GM19035 (cell line): ENCODE data around the gene PTPRJ.

Source experiments
- ATAC-seq: cut with Tn5 transposase; IDR thresholded peaks from one replicate; pipeline ENCODE4 v1.9.1; 2021; ENCODE audit not compliant: unreplicated experiment

Gene PTPRJ

GRCh38 chr11:48087974-48088681 lies 107.8 kb downstream of the PTPRJ start:
- ATAC-seq = no peak

DNA sequence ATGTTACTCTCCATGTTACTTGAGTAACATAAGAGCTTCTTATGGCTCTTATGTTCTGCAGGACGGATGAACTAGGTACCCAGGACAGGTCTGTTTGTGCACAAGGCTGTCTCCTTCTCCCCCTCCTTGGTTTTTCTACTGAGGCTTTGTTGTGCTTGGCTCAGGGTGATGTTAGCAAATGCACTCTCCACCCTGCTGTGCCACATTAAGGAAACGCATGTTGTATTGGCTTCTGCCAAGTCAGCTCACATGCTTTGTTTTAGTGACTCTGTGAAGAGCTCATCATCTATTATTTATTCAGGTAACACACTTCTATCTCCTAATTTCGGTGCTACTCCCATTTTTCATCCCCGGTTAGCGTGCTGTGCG lies 108.3 kb downstream of the PTPRJ start:
- ATAC-seq = no peak

DNA sequence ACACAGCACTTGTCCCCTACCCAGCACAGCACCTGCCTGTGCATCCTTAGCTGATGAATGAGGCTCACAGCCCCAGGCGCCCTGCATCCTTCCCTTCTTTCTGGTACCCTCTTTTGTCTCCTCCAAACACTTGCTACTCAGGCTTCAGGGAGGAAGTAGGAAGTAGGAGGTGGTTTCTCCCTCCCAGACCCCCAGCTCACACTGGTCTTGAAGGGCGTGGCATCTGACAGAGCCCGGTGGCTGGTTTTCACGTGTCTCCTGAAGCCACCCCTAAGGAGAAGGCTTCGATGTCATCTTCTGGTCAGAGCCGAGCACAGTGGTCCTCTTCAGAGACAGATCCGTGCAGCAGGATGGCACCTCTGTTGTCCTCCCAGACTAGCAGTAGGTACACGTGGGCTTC lies 109.8 kb downstream of the PTPRJ start:
- no peak for ATAC-seq

DNA sequence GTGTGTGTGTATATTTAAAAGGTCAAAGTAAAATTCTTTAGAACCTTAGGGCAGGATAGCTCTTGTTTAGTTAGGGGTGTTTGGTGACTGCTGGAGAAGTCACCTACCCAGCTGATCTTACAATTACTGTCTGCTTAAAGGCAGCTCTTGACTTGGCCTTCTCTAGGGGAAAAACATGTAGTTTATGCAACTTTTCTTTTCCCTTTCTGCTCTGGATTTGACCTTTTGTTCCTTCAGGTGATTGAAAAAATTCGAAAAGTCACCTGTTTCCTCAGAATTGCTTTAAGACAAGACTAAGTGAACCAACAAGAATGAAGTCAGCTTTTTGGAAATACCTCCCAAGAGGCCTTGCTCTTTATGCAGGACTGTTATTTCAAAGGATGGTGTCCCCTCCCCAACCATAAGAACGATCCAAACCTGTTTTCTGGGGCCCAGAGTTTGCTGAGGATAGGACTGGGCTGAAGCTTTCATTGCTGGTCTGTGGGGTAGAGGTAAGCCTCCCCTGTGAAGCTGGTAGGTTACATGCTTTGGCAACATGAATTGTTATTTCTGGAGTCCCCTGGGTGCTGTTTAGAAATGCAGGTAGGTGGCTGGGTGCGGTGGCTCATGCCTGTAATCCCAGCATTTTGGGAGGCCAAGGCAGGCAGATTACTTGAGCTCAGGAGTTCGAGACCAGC lies 111.2 kb downstream of the PTPRJ start:
- ATAC-seq = no peak

- no peak for ATAC-seq
These were observed 113.0 kb downstream of the PTPRJ start for GRCh38 chr11:48093323-48093722.

DNA sequence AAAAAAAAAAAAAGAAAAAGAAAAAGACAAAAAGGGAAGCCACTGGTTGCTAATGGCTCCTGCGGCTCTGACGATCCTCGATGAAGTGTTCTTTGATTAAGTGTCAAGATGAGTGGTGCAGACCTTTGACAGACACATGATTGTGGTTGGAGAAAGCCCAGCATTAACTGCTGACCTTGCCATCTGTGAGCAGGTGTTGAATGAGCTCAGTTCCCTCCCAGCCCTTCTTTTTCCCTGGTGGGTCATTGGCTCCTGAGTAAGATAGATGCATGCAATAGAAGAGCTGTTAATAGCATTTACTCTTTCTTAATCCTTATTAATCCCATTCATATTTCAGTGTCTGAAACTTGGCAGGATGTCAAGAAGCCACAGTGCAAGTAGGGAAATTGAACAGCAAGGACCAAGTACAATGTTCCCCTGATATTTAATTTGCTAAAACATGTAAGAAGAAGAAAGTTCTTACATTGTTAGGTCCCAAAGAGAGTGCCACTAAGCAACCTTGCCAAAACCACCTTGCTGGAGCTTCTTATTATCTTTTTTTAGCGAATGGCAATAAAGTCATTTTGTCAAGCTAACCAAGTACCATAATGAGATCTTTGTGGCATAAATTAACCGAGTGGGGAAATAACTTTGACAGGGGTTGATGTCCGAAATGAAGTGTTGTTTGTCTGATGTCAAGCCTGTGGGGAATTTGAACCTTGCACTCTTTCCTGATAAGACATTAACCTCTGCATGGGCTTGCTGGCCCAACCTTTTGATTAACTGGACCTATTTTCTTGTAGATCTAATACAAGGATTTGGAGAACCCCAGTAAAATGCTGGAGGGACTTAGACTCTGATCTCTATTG lies 113.7 kb downstream of the PTPRJ start:
- ATAC-seq = no peak

- ATAC-seq = no peak
These were observed 114.4 kb downstream of the PTPRJ start for GRCh38 chr11:48094643-48095339.

DNA sequence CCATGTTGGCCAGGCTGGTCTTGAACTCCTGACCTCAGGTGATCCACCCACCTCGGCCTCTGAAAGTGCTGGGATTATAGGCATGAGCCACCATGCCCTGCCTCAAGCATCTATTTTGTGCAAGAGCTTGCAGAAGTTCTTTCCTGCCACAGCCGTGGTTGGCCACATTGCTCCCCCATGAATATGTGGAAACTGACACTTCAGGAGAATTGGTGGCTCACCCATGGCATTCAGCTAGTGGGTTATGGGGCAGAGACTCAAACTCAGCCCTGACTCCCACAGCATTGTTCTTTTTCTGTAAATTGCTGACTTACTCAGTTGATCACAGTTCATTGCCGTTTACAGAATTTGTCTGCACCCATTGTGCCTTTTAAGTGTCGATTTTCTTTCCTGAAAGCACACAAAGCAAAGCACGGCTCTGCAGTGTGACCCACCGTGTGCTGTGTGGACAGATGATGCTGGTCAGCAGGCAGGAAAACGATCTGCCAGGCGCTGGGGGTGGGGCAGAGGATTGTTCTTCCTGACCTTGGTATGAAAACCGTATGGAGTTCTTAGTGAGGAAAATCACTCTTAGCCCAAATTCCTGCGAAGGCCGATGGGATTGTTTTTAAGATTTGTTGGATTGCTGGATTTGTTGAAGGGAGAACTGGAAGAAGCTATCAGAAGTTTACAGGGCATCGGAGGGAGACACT lies 115.6 kb downstream of the PTPRJ start:
- ATAC-seq = no peak

- no peak for ATAC-seq
These were observed 116.5 kb downstream of the PTPRJ start for GRCh38 chr11:48096588-48097525.

- ATAC-seq = no peak
These were observed 117.7 kb downstream of the PTPRJ start for GRCh38 chr11:48098024-48098423.

GRCh38 chr11:48099916-48100446 lies 119.6 kb downstream of the PTPRJ start:
- no peak for ATAC-seq

GRCh38 chr11:48101044-48101733 lies 120.8 kb downstream of the PTPRJ start:
- ATAC-seq = no peak

DNA sequence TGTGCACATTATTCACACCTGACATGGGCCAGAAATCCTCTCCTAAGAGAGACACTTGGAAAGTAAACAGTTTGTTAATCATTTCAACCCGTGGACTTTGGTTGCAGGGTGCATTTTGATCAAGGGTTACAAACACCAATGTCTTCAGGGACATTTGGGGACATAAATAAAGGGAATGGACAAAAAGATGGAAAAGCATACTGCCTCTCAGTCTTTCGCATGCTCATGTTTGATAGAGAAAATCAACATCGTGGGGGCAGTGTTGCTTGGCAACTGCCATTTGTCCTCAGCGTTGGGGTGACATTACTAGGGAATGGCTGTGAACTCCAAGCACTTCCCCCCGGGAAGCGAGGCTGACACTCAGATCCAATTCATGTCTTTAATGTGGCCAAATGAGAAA lies 121.6 kb downstream of the PTPRJ start:
- no peak for ATAC-seq

GRCh38 chr11:48103621-48104567 lies 123.5 kb downstream of the PTPRJ start:
- ATAC-seq = no peak

- ATAC-seq = no peak
These were observed 124.2 kb downstream of the PTPRJ start for GRCh38 chr11:48104568-48104924.

DNA sequence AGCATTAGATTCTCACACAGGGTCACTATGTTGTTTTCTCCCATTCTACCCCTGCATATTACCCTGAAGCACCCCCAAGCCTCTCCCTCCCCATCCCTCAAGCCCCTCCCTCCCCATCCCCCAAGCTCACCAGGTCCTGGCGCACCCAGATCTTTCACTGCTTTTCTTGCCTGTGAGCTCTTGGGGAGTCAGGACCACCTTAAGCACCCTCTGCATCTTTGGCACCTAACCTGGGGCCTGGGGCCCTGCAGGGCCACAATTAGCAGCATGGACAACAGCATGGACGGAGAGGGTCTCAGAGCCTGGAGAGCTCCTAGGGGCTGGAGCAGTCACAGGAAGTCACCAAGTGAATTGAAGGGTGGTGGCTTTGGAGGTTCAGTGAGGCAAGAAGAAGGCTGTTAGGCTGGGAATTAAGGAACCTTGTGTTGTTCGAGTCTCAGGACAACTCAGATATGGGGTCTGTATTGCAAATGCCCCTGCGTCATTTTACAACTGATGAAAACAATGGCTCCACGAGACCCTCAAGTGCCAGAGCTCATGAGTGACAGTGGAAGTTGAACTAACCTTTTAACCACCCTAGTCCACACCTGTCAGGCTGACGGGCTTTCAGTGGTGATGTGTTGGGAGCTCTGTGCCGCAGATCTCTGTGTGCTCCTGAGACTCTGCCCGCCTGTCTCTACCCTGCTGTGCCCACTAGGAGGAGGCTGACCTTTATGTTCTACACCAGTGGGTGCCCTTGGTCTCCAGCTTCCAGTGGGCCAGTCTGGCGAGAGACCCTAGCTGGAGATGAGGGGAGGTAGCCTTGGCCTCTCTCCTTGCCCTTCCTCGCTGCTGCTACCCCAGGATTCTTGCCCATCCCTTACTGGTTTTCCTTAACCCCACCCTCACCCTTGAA lies 125.0 kb downstream of the PTPRJ start:
- ATAC-seq = no peak

DNA sequence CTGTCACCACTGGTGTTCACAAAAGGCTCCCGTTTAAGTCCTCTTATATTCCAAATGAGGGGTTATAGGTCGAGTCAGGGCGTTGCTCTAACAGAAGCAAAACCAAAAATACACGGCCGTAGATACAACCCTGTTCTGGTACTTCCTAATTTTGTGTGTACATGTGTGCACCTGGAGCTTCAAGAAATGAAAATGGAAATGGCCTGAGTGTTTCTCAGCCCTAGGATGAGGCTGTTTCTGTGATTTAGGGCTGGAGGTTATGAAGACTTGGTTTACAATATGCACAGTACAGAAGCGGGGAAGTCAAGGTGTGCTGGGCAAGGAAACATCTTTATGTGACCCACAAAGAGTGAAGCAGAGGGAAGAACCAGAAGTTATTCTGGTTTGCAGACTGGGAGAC lies 125.8 kb downstream of the PTPRJ start:
- no peak for ATAC-seq
